Stimulated activated CD4-positive, alpha-beta T cell treated with anti-CD3 and anti-CD28 coated beads, TNF-alpha, amount 100 ng/mL, for 4 hours (primary cell): ENCODE data around the gene MAPKBP1.
A peak's percentile ranks its signal among the peaks of the same experiment; 100 is the strongest.
"Not testable (repeated sequence)": the region's sequence is repeated elsewhere in the genome, so short reads cannot be mapped to it uniquely, and the experiment has no call there.

ENCODE experiments used
- DNase-seq, 3 experiments: peaks; one replicate each; pipeline ENCODE4 v3.0.0-alpha.2; 2020; ENCODE audit warnings: low read depth in 3 of 3

The MAPKBP1 gene, protein sequence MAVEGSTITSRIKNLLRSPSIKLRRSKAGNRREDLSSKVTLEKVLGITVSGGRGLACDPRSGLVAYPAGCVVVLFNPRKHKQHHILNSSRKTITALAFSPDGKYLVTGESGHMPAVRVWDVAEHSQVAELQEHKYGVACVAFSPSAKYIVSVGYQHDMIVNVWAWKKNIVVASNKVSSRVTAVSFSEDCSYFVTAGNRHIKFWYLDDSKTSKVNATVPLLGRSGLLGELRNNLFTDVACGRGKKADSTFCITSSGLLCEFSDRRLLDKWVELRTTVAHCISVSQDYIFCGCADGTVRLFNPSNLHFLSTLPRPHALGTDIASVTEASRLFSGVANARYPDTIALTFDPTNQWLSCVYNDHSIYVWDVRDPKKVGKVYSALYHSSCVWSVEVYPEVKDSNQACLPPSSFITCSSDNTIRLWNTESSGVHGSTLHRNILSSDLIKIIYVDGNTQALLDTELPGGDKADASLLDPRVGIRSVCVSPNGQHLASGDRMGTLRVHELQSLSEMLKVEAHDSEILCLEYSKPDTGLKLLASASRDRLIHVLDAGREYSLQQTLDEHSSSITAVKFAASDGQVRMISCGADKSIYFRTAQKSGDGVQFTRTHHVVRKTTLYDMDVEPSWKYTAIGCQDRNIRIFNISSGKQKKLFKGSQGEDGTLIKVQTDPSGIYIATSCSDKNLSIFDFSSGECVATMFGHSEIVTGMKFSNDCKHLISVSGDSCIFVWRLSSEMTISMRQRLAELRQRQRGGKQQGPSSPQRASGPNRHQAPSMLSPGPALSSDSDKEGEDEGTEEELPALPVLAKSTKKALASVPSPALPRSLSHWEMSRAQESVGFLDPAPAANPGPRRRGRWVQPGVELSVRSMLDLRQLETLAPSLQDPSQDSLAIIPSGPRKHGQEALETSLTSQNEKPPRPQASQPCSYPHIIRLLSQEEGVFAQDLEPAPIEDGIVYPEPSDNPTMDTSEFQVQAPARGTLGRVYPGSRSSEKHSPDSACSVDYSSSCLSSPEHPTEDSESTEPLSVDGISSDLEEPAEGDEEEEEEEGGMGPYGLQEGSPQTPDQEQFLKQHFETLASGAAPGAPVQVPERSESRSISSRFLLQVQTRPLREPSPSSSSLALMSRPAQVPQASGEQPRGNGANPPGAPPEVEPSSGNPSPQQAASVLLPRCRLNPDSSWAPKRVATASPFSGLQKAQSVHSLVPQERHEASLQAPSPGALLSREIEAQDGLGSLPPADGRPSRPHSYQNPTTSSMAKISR (N-terminal part only)

DNA sequence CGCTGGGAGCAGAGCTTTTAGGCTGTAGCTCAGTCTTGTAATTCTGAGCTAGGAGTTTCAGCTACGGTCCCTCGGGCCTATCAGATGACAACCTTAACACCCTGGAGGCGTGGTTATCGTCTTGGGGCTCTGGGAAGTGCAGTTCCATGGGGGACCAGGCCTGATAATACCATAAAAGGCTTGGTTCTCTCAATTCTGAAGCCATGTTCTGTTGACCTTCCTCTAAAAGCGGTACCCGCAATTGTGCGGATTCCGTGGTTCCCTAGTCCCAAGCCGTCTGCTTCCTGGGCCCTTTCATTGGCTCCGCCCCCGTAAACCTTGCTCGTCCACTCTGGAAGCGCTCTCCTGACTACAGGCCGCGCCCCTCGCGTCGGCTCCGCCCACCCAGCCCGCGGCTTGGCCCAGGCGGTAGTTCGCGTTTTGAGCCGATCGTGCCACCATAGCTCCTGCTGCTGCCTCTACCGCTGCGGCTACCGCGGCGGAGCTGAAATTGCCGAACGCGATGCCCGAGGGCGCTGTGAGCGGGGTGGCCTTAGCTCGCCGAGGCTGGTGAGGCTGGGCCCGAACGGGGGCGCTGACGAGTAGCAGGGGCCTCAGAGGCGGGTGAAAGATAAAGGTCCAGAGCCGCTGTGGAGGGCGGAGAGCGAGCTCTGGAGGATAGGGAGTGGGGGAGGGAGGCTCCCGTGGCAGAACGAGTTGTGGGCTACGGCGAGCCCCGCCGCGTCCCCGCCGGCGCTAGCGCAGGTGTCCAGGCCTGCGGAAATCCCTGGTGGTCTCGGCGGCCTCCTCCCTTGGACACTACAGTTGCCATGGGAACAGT is at the start of gene MAPKBP1:
MAPKBP1 (plus strand) TSS at position 423 of the 820 bp plus-strand sequence. CDS start 792 bp downstream, outside the sequence.
- peak; percentile 90 to 94 (median 92) for DNase-seq

DNA sequence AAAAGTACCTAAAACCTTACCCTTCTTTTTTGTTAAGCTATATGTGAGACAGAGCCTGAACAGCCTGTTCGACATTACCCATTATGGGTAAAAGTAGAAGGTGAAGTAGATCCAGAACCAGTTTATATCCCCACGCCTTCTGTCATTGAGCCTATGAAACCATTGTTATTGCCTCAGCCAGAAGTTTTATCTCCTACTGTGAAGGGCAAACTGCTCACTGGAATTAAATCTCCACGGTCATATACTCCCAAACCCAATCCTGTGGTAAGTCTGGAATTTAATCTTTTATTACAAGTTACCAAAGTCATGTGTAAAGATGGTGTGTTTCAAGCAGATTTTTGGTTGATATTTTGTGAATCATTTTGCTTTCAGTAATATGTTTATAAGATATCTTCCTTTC is 47.1 kb upstream of the MAPKBP1 start:
- DNase-seq = no peak

DNA sequence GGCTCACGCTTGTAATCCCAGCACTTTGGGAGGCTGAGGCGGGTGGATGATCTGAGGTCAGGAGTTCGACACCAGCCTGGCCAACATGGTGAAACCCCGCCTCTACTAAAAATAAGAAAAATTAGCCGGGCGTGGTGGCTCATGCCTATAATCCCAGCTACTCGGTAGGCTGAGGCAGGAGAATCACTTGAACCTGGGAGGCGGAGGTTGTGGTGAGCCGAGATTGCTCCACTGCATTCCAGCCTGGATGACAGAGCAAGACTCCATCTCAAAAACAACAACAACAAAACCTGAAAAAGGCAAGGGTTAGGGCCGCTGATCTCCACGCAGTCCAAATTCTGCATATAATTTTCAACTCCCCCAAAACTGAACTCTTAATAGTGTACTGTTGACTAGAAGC is 46.2 kb upstream of the MAPKBP1 start:
- DNase-seq = not testable (repeated sequence)

DNA sequence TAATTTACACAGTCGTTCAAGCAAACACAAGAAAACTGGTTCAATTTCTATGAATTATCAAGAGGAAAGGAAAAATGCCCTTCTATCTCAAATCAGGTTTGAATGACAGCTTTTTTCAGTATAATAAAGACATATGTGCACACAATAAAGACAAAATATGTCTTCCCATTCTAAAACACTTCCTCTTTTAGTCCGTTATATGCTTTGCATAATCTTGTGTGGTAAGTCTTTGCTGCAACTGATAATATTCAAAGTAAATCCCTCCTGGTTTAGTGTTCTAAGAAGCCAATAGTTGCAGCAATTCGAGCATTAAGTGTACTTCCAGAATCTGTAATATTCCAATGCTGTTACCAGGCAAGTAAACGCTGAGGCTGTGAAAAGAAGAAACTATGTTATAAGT is 43.7 kb upstream of the MAPKBP1 start:
- no peak for DNase-seq

DNA sequence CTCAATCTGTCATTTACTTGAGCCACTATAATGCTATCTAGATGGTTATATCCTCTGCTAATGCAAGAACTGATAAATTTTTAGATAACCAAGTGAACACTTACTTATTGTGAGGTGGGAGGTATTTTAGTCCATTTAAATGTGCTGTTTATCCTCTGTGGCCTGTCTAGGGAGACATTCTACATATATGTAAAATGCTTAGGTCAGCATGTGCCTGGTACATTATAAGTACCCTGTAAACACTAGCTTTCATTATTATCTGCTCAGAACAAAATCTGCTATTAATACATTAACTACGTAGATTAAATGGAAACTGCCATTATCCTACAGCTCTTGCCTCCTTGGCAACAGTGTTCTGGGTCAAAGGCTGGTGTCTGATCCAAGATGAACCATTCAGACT is 41.8 kb upstream of the MAPKBP1 start:
- DNase-seq = no peak

DNA sequence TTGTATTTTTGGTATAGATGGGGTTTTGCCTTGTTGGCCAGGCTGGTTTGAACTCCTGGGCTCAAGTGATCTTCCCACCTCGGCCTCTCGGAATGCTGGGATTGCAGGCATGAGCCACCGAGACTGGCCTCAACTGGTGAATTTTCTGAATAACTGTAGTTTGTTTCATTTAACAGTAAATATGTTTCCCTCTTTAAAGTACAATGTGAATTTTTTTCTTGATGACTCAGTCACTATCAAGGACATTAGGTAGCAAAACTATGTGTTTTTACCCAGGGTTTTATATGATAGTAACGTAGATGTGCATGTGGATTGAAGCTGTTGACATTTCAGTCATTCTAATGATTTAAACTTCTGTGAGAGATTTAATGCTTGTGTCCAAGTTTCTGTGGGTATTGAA is 40.2 kb upstream of the MAPKBP1 start:
- no peak for DNase-seq

DNA sequence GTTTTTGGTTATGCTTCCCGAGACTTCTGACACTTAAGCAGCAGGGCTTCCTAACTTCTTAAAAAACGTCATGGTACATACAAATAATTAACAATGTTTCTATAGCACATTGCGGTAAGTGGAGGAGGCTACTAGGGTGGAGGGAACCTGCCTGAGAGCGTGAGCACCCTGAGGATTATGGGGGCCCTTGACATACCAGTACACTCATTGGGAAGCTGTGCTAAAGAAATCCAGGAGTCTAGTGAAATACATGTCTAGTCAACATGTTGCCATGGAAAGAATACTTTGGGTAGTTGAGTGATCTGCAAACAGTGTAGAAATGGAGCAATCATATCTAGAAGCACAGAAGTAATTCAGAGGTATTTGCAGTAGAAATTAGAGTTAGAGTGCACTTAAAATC is 39.2 kb upstream of the MAPKBP1 start:
- DNase-seq = no peak

DNA sequence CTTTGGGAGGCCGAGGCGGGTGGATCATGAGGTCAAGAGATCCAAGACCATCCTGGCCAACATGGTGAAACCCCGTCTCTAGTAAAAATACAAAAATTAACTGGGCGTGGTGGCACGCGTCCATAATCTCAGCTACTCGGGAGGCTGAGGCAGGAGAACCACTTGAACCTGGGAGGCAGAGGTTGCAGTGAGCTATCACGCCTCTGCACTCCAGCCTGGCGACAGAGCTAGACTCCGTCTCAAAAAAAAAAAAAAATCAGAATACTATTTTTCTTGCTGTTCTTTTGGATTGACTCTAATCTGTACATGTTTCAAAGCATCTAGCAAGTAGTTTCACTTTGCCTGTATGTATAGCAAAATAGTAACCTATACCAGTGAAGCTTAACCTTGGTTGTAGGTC is 38.8 kb upstream of the MAPKBP1 start:
- not testable (repeated sequence) for DNase-seq

DNA sequence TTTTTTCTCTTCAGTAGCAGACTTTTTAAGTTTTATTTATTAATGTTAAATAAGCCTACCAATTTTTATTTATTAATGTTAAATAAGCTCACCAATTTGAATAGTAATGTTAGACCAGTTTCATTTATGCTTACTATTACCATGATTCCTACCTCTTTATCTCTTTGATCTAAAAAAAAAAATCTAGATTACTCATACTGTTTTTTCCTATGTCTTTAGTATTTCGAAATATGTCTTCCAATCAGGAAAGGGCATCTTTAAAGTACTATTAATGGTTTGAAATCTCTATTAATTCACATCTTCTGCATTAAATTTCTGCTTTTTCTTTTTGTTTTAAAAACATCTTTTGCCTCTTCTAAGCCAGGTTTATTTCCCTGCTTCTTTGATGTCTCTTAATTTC is 27.5 kb upstream of the MAPKBP1 start:
- DNase-seq = no peak

DNA sequence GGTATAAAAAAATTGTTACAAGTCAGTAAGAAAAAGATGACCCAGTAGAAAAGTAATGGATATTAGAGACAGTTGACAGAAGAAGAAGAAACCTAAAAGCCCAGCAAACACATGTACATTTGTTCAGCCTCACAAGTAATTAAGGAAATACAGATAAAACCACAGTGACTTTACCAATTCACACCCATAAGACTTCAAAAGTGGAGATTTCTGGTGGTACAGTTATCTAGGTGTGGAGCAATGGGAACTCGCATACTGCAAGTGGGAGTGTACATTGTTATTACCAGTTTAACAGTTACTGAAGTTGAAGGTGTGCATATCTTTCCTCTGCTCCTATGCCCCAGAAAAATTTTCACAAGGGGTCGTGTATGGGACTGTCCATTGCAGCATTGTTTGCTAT is 18.1 kb upstream of the MAPKBP1 start:
- DNase-seq = no peak

DNA sequence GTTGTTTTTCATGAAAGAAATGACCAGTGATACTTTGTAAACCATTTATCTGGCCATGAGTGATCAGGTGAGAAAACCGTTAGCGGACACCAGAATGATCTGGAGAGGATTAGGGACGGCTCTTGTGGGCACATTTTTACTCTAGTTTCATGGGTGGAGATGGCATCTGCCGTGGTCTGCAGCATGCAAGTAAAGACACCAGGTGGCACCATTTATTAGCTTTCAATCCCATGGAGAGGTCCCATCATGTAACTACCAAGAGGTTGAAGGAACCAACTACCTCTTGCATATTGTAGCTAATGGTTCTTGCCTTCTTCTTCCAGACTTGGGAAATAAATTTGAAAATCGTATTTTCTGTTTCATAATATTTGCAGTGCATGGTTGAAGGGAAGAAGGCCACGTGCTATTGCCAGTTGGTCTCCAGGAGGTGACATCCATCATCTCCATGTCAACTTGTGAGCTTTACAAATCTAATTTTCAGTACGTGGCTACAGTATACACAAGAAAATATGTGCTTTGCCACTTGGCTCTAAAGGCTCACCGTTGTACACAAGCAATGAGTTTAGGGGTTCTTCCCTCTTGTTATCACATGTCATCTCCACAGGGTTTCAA is 1.5 kb upstream of the MAPKBP1 start:
- peak in 2 of 3 experiments; percentile 17 to 30 for DNase-seq

DNA sequence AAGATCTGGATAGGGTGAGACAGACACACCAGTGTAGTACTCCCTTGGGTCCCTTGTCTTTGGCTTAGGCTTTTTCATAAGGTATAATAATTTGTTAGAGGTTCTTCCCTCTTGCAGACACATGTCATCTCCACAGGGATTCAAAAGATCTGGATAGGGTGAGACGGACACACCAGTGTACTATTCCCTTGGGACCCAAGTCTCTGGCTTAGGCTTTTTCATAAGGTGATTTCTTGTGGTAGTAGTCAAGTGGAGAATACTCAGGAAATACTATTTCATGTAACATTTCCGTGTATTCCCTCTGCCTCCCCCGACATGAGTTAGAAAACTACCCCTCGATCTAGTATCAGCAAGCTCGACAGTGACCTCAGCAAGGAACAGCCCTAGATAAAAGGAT is 954 bp upstream of the MAPKBP1 start:
- DNase-seq = no peak

DNA sequence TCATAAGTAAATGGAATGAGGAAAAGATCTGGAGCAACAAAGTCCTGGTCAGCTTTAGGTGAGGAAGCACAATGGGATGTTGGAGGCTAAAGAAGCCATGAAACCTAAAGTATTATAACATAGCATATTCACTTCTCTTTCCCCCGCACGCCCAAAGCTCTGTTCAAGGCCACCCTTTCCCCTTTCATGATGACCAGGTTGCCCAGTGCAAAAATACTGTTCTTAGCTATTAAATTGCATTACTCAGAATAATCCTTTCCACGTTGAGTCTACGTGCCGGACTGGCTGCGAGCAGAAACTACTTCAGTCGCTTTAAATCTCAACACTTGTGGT is 589 bp upstream of the MAPKBP1 start:
- no peak for DNase-seq

DNA sequence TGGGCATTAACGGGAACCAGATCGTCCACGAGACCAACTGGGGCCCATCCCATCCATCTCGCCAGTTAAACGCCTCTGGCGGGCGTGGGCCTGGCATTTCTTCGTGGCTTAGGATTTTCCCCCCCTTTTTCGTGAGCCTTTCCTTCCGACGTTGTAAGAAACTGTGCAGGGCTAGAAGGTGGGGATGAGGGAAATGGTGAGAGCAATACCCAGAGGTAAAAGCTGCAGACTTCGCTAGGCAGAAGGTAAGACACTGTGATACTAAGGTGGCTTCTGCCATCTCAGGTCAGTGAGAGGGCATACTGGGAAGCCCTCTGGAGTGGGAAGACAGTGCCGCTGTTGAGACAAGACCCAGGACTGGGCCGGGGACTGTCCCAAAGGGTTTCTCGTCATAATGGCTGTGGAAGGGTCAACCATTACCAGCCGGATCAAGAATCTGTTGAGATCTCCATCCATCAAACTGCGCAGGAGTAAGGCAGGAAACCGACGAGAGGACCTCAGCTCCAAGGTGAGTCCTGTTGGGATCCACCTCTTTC is 666 bp downstream of the MAPKBP1 start:
- no peak for DNase-seq

DNA sequence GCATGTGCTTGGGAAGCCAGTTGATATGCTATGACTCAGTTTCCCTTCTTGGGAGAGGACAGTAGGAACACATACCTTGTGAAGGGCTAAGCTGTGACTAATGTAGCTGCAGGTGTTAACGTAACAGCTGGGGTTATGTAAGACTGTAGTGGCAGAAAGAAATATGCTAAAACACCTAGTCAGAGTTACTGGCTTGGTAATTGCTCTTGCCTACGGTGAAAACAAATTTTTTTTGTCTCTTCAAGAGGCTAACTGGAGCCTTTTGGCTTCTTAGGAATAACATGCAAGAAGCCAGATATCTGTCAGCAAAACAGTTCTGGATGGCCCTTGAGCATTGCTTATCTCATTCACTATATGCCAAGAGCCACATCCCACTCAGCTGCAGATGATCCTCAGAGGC is 1.4 kb downstream of the MAPKBP1 start:
- DNase-seq = no peak

DNA sequence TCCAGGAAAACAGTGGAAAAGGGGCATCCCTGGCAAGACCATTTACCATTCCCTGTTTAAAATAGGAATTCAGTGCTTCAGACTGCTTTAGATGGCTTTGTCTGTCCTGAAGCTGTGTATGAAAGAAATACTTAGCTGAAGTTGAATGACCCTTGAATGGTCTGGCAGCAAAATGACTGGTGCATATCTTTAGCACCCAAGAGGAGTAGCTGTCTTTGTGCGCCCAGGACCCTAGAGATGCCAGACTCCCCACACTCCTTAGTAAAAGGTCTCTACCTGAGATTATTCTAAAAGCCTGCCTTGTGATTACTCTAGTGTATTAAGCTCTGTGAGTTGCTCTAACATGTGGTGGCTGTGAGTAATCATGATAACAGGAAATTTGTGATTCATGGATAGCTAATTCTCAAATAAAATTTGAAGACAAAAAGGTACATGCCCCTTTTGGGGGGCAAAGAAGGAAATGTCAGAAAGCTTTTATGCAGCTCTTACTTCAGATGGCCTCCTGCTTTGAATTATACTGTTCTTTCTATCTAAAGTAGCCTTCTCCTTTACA is 3.2 kb downstream of the MAPKBP1 start:
- no peak for DNase-seq

DNA sequence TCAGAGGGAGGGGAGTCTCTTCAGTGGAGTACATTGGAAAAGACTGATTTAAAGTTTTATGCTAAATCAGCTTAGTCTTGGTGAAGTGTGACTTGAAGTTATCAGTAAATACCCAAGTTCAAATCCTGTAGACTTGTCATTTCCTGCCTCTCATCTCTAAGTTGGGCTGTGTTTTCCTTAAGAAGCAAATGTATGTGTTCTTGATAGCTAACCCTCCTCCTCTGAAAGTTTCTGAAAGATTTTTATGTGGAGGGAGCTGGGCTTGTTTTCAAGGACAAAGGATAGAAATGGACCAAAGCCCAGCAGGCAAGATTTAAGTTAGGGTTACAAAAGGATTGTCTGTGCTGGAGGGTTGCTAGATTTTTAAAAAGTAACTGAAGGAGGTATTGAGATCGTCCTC is 4.2 kb downstream of the MAPKBP1 start:
- no peak for DNase-seq

DNA sequence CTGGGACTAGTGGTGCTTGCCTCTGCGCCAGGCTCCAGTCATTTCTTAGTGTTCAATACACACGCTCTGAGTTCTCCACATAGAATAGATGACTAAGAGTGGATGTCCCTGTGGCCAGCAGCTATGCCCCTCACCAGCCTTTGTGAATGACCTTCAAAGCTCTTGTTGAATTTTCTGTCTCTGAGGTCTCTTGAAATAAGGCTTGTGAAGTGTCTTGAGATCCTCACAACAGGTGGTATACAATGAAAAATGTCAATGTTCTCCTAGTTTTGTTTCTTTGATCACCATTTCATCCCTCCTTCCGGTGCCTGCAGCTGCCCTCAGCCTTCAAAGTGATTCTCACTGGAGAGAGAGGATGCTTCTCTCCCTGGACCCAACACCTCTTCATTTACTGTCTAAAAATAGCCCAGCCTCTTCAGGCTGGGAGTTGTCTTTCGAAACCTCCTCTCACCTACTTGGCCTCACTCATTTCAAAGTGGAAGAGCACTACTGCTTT is 5.4 kb downstream of the MAPKBP1 start:
- DNase-seq = no peak

DNA sequence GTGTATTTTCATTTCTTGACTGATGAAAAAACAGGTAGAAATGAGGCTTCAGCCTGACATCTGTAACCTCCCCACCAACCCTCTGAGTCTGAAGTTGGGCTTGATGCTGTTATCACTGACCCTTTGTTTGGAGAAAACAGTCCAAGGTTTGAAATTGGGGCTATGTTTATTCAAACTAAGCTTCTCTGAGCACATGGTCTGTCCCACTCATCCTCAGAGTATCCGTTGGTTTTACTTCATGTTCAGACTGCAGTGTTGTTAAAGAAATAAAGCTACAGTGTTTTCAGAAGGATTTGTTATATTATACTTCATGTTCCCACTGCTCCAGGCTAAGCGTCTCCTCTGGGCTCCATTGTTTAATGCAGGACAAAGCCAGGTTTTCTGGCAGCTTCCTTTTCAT is 6.0 kb downstream of the MAPKBP1 start:
- DNase-seq = no peak

DNA sequence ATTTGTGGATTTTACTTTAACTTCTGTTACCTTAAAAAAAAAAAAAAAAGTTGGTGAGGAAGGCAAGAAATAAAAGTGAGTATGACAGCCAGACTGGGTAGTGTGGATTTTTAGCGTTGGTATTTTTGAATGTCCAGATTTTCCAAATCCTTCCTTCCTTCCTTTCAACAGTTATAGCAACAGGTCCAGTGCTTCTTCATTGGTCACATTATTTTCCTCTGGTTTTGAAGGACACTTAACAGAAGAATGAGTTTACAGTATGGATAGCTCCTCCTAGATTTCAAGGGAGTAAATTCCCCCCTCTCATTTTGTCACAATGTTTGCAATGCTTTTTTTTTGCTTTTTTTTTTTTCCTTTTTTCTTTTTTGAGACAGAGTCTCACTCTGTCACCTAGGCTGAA is 6.4 kb downstream of the MAPKBP1 start:
- no peak for DNase-seq
